GM12874 (cell line): ENCODE results near the gene MRPL42.

Experiments
- TF ChIP-seq, protein P1 (sequence below): IDR thresholded peaks from 2 replicates; pipeline ENCODE4 v1.5.1; 2011; ENCODE audit warnings: low read depth, mild to moderate bottlenecking, control low read depth, low read length, moderate library complexity; ENCODE audit not compliant: insufficient read depth

The MRPL42 gene

DNA sequence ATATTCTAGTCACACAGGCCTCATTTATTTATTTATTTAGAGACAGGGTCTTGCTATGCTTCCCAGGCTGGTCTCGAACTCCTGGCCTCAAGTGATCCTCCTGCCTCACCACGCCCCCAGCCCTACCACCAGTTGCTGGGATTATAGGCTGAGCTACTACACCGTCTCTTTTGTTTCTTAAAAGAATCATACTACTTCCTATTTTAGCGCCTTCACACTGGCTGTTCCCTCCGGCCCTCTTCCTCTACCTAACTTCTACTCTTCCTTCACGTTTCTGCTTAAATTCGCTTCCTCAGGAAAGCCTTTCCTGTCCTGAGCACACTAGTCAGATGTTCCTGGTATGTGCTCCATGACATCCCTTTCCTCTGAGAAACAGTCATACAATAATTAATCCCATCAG, 6.4 kb upstream of the MRPL42 start:
- TF ChIP-seq, protein P1, sequence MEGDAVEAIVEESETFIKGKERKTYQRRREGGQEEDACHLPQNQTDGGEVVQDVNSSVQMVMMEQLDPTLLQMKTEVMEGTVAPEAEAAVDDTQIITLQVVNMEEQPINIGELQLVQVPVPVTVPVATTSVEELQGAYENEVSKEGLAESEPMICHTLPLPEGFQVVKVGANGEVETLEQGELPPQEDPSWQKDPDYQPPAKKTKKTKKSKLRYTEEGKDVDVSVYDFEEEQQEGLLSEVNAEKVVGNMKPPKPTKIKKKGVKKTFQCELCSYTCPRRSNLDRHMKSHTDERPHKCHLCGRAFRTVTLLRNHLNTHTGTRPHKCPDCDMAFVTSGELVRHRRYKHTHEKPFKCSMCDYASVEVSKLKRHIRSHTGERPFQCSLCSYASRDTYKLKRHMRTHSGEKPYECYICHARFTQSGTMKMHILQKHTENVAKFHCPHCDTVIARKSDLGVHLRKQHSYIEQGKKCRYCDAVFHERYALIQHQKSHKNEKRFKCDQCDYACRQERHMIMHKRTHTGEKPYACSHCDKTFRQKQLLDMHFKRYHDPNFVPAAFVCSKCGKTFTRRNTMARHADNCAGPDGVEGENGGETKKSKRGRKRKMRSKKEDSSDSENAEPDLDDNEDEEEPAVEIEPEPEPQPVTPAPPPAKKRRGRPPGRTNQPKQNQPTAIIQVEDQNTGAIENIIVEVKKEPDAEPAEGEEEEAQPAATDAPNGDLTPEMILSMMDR = no peak

GRCh38 chr12:93461503-93461902, 5.8 kb upstream of the MRPL42 start:
- TF ChIP-seq, protein P1 = no peak

DNA sequence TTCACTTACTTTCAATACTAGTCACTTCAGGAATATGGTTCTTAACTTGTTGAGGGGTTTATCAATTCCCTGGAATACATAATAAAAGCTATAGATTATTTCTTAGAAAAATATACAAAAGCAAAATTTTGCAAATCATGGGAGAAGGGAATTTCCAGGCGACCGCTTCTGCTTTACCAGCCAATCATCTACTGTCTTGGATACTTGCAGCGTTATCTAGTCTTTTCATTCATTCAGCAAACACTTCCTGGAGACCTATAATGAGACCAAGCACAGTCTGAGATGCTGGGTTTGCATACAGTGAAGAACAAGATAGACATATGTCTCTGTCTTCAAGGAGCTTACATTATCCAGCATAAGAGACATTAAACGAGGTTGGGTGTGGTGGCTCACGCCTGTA, 1.5 kb upstream of the MRPL42 start:
- TF ChIP-seq, protein P1 = no peak

- TF ChIP-seq, protein P1 = no peak
Observed at GRCh38 chr12:93466625-93467350, 526 bp upstream of the MRPL42 start.

DNA sequence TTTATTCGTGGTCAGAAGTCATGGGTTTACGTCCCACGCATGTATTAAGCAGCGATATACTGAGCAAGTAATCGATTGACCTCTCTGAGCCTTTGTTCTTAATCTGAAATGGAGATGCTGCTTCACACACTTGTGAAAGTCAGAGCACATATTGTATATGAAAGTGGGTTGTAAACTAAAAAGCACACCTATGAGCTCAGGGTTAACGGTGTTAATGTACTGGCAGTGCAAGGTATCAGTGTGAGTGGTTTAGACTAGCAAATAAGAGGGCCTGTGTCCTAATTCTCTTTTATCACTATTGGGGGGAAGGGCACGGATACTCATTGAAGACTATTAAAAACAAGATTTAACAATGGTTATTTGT, 676 bp downstream of the MRPL42 start:
- TF ChIP-seq, protein P1 = no peak

DNA sequence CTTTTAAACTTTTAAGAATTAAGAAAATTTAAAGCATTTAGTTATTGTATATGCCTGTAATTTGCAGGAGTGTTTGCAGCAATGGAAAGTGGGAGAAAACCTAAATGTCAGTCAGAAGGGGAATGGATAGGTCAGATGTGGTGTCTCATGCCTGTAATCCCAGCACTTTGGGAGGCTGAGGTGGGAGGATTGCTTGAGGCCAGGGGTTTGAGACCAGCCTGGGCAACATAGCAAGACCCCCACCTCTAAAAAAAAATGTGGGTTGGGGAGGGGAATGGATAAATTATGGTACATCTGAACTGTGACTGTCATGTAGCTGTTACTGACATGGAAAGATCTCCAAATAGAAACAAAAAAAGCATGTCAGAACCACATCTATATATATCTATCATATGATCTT, 2.1 kb downstream of the MRPL42 start:
- TF ChIP-seq, protein P1 = no peak

DNA sequence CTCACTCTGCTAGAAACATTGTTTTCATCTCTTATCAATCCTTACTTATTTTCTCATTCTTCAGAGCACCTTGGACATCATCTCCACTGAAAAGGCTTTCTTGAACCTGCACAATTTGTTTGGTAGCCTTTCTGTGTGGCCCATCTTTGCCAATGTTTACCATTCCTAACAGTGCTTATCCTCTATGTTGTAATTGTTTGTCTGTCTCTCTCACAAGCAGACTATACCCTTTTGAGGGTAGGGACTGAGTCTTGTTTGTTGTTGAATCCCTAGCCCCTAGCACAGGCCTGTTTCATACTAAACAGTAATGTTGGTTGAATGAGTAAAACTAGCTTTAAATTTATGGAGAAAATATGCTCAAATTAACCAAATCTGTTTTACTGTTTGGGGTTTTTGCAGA, 9.2 kb downstream of the MRPL42 start:
- TF ChIP-seq, protein P1 = no peak
